ENCODE data around the gene PDGFC. TPM values are rescaled to one million over a fixed set of nuclear protein-coding genes. Genes with fewer than 3 reads are reported as not detected.

The PDGFC gene
- total RNA-seq, 1 donor = 145 TPM

GRCh38 chr4:156829201-156829873, 142.3 kb downstream of the PDGFC start:
- H3K27me3 ChIP-seq (ENCODE audit: insufficient read depth, low read length) = no peaks in the 10 kb centered on the region
- H3K36me3 ChIP-seq (ENCODE audit: insufficient read depth, low read length) = no peaks in the 10 kb centered on the region
- no peak overlapping the region for H2AFZ ChIP-seq (ENCODE audit: low read length)
- TF ChIP-seq CTCF (IDR thresholded peaks at IDR 0.05; ENCODE audit: extremely low read depth, low read depth, low read length) = no peak
- H3K4me2 ChIP-seq (ENCODE audit: insufficient read depth, low read length) = peak overlapping the region; percentile 69
- DNase-seq (ENCODE audit: insufficient read length, low spot score, missing footprints) = peak; percentile 44
- peaks cover 69% of the 10 kb centered on the region for H3K79me2 ChIP-seq (ENCODE audit: insufficient read depth, low read length)
- peak overlapping the region; percentile 25 for H3K4me3 ChIP-seq (ENCODE audit: insufficient read depth, low read length)
- no peaks in the 10 kb centered on the region for H3K9me3 ChIP-seq (ENCODE audit: low read depth, low read length)
- H4K20me1 ChIP-seq (ENCODE audit: insufficient read depth, low read length) = no peaks in the 10 kb centered on the region
- peaks cover 30% of the 10 kb centered on the region for H3K4me1 ChIP-seq (ENCODE audit: insufficient read depth, low read length)
- H3K27ac ChIP-seq (ENCODE audit: low read depth, low read length) = peak overlapping the region; percentile 72

GRCh38 chr4:156827519-156827918, 144.1 kb downstream of the PDGFC start:
- H3K4me2 ChIP-seq (ENCODE audit: insufficient read depth, low read length) = no peak overlapping the region
- TF ChIP-seq CTCF (IDR thresholded peaks at IDR 0.05; ENCODE audit: extremely low read depth, low read depth, low read length) = no peak
- no peaks in the 10 kb centered on the region for H4K20me1 ChIP-seq (ENCODE audit: insufficient read depth, low read length)
- no peak overlapping the region for H3K4me3 ChIP-seq (ENCODE audit: insufficient read depth, low read length)
- peaks cover 24% of the 10 kb centered on the region for H3K4me1 ChIP-seq (ENCODE audit: insufficient read depth, low read length)
- no peaks in the 10 kb centered on the region for H3K27me3 ChIP-seq (ENCODE audit: insufficient read depth, low read length)
- peaks cover 70% of the 10 kb centered on the region for H3K79me2 ChIP-seq (ENCODE audit: insufficient read depth, low read length)
- no peaks in the 10 kb centered on the region for H3K9me3 ChIP-seq (ENCODE audit: low read depth, low read length)
- H2AFZ ChIP-seq (ENCODE audit: low read length) = no peak overlapping the region
- H3K27ac ChIP-seq (ENCODE audit: low read depth, low read length) = peak overlapping the region; percentile 3
- no peak for DNase-seq (ENCODE audit: insufficient read length, low spot score, missing footprints)
- H3K36me3 ChIP-seq (ENCODE audit: insufficient read depth, low read length) = no peaks in the 10 kb centered on the region

DNA sequence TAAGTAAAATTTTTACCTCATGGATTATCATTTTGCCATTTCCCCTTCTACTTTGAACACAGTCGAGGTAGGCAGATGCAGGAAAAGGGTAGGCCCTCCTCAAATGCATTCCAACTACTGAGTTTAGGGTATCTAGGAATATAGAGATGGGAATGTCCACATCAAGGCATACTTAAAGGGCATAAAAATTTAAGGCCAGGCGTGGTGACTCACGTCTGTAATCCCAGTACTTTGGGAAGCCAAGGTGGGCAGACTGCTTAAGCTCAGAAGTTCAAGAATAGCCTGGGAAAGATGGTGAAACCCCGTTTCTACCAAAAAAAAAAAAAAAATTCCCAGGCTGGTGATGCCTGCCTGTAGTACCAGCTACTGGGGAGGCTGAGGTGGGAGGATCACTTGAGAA, 146.5 kb downstream of the PDGFC start:
- TF ChIP-seq CTCF (IDR thresholded peaks at IDR 0.05; ENCODE audit: extremely low read depth, low read depth, low read length) = no peak
- Histone ChIP-seq H3K27me3 (ENCODE audit: insufficient read depth, low read length) (no peaks in the 10 kb centered on the region), H3K4me1 (ENCODE audit: insufficient read depth, low read length) (peaks cover 13% of the 10 kb centered on the region), H3K27ac (ENCODE audit: low read depth, low read length) (no peak overlapping the region), H4K20me1 (ENCODE audit: insufficient read depth, low read length) (no peaks in the 10 kb centered on the region), H3K79me2 (ENCODE audit: insufficient read depth, low read length) (peaks cover 80% of the 10 kb centered on the region), H3K9me3 (ENCODE audit: low read depth, low read length) (no peaks in the 10 kb centered on the region), H3K4me2 (ENCODE audit: insufficient read depth, low read length) (no peak overlapping the region), H3K36me3 (ENCODE audit: insufficient read depth, low read length) (no peaks in the 10 kb centered on the region), H2AFZ (ENCODE audit: low read length) (no peak overlapping the region), H3K4me3 (ENCODE audit: insufficient read depth, low read length) (no peak overlapping the region)
- DNase-seq (ENCODE audit: insufficient read length, low spot score, missing footprints) = no peak

GRCh38 chr4:156824451-156825060, 147.0 kb downstream of the PDGFC start:
- Histone ChIP-seq H3K27me3 (ENCODE audit: insufficient read depth, low read length) (no peaks in the 10 kb centered on the region), H3K79me2 (ENCODE audit: insufficient read depth, low read length) (peaks cover 85% of the 10 kb centered on the region), H3K36me3 (ENCODE audit: insufficient read depth, low read length) (no peaks in the 10 kb centered on the region), H3K27ac (ENCODE audit: low read depth, low read length) (no peak overlapping the region), H3K4me1 (ENCODE audit: insufficient read depth, low read length) (peaks cover 8% of the 10 kb centered on the region), H4K20me1 (ENCODE audit: insufficient read depth, low read length) (no peaks in the 10 kb centered on the region), H3K4me3 (ENCODE audit: insufficient read depth, low read length) (no peak overlapping the region), H3K9me3 (ENCODE audit: low read depth, low read length) (no peaks in the 10 kb centered on the region), H3K4me2 (ENCODE audit: insufficient read depth, low read length) (no peak overlapping the region), H2AFZ (ENCODE audit: low read length) (no peak overlapping the region)
- no peak for TF ChIP-seq CTCF (IDR thresholded peaks at IDR 0.05; ENCODE audit: extremely low read depth, low read depth, low read length)
- no peak for DNase-seq (ENCODE audit: insufficient read length, low spot score, missing footprints)
